IPS-NIHi11 (cell line): ENCODE data around the gene CSTPP1.
"Not testable (repeated sequence)": the region's sequence is repeated elsewhere in the genome, so short reads cannot be mapped to it uniquely, and the experiment has no call there.

Experiments
- DNase-seq: peaks from one replicate; pipeline ENCODE4 v3.0.0; 2012; ENCODE audit warnings: mixed read lengths, low spot score

The CSTPP1 gene

GRCh38 chr11:46953093-46953492 lies 16.5 kb downstream of the CSTPP1 start:
- no peak for DNase-seq

DNA sequence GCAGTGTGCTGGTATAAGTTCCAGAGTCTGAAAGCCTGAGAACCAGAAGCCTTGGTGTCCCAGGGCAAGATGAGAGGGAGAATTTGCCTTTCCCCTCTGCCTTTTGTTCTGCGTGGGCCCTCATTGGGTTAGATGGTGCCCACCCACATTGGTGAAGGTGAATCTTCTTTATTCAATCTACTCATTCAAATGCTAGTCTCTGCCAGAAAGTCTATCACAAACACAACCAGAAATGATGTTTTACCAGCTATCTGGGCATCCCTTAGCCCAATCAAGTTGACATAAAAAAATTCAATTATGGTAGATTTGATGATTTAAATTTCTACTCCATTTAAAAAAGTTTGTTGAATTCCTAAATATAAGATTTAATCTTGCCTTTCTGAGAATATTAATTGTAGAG lies 22.2 kb downstream of the CSTPP1 start:
- DNase-seq, result no peak

DNA sequence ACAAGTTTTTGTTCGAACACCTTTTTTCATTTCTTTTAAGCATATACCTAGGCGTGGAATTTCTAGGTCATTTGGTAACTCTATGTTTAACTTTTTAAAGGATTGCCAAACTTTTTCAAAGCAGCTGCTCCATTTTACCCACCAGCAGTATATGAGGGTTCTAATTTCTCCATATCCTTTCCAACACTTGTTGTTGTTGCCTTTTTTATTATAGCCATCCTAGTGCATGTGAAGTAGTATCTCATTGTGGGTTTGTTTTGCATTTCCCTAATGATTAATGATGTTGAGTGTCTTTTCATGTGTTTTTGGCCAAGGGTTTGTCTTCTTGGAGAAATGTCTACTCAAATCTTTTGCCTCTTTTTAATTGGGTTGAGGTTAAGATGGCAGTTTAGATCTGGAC lies 24.5 kb downstream of the CSTPP1 start:
- DNase-seq, result no peak

DNA sequence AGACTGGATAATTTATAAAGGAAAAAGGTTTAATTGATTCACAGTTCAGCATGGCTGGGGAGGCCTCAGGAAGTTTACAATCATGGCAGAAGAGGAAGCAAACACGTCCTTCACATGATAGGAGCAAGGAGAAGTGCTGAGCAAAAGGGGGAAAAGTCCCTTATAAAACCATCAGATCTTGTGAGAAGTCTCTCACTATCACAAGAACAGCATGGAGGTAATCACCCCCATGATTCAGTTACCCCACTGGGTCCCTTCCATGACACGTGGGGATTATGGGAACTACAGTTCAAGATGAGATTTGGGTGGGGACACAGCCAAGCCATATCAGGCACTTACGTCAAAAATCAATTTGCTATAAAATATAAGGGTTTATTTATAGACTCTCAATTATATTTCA lies 25.3 kb downstream of the CSTPP1 start:
- DNase-seq, result not testable (repeated sequence)

GRCh38 chr11:46963844-46964243 lies 27.3 kb downstream of the CSTPP1 start:
- no peak for DNase-seq

DNA sequence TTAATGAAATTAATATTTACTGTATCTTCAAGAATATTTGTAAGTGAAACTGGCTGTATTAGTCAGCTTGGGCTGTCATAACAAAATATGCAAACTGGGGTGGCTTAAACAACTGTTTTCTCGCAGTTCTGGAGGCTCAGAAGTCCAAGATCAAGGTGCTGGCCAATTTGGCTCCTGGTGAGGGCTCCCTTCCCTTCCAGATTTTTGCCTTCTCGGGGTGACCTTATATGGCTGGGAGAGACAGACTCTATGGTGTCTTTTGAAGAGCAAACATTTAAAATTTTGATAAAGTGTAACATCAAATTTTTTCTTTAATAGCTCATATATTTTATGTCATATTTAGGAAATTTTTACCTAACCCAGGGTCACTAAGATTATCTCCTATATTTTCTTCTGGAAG lies 30.2 kb downstream of the CSTPP1 start:
- no peak for DNase-seq

DNA sequence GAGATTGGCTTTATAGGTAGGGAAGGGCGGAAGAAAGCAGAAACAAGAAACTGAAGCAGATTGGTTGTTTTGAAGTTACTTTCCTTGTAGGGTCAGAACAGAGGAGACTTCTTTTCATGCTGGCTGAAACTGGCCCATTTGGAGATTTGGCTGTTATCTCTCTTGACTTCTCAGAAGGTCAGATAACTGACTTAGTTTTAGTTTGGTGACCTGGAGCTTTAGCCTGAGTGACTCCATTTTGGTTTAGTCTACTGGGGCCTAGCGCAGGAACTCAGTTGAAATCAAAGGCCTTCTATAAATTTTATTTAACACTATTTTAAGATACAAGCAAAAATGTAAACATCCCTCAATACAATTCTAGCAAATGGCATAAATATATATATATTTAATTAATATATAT lies 31.4 kb downstream of the CSTPP1 start:
- DNase-seq, result no peak

- no peak for DNase-seq
Observed at GRCh38 chr11:46969379-46969778, 32.8 kb downstream of the CSTPP1 start.

DNA sequence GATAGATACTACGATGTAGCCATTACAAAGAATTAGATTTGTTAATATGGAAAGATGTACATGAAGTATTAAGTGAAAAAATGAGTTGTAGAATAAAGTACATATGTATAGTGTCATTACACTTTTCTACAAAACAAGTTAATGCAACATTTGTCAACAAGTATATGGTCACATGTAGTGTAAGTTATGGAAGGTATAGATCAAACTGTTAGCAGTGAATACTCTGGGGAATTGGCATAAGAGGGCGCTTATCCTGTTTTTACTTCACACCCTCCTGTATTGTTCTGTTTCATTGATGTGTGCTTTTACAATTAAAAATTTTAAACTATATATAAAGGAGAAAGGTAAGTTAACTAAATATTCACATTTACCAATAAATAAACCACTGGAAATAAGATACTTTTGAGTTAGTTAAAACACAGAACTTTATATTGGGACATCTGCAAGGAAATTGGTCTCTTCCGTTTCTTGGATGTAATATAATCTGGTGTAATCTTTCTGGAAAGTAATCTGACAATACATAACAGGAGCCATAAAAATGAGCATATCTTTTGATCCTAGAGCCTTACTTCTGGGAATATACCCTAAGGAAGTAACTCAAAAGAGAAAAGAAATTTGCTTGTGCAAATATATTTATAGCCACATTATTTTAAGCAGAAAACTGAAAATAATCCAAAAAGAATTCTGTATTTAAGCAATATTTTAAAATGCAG lies 34.5 kb downstream of the CSTPP1 start:
- no peak for DNase-seq

GRCh38 chr11:46972343-46972742 lies 35.8 kb downstream of the CSTPP1 start:
- DNase-seq, result no peak

DNA sequence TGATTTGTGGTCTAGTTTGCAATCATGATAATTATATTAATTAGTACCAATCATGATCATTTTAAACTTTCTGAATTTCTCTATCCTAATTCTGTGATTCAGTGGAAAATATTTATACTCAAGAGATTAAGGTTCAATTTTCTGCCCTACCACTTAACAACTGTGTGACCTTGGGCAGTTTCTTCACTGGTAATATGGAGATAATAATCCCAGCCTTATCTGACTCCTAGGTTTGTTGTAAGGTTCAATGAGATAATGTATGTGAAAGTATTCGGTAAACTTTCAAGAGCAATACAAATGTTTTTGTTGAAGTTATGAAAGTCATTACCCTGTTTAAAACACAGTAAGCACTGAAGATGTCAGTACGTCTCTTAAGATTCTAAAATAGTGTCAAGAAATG lies 36.3 kb downstream of the CSTPP1 start:
- DNase-seq, result no peak

DNA sequence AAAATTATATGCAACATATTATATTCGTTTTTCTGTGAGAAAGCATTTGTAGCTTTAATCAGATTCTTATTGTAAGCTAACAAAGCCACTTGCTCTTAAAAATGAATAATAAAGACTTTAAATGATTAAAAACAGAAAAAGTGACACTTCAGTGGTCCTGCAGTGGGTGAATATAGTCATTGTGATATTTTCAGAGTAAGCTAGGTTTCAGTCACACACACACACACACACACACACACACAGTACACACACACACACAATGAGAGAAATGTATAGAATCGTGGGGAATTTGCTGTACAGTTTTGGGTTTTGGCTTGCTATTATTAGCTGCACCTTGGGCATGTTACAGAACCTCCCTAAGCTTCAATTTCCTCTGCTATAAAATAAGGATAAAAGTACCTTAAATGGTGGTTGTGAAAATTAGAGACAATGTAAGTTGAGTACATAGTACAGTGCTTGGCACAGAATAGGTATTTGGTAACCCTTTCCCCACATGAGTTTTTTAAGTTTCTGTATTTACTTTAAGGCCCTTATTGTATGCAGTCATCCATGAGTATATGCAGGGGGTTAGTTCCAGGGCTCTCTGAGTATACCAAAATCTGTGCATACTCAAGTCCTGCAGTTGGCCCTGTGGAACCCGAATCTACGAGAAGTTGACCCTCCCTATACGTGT lies 39.8 kb downstream of the CSTPP1 start:
- no peak for DNase-seq

DNA sequence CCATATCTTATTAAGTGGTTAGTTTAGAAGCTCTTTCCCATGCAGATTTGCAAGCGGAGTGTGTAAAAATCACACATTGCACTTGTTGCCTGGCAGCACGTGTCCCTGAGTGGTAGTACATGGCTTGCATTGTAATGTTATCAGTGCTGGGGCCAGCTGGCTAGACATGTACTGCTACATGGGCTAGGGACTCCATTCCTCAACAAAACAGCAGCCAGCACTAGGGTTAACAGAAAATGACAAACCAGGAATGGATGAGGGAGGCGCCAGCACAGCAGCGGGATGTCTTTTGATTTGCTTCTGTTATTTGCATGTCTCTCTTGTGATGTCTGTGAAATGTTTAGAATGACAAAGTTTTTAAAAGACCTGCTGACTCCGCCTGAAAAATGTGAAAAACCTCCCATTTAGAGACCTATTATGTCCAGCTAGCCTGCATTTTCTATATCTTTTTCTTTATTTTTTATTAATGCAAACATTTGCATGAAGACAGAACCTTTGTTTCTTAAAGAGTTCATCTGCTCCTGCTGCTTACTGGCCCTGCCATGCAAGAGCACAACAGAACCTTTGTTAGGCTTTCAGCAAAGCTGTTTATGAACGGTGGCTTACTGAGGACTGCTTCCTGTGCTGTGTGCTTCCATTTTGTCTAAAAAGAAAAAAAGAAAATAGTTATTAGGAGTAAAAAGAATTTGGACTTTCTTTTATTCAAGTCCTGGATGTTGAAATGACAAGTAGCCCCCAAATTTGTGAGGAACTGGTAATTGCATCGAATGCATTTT lies 40.7 kb downstream of the CSTPP1 start:
- peak; percentile 60 for DNase-seq

DNA sequence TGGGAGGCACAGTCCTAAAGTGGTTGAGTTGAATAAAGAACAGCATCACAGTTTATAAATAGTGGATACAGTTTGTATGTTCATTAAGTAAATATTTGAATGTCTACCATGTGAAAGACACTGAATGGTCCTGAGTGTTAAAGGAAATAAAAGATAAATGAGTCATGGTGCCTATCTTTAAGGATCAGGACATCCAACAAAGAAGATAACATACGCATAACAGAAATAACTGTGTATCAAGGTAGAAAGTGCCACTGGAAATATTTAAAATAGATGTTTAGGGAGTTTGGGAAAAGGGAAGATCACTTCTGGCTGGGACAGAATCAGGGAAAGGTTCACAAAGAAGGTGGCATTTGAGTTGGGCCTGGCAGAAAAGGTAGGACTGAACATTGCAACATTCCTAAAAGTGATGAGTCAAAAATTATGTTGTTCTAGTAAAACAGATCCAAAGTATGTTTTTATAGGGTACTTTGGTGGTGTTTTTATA lies 41.5 kb downstream of the CSTPP1 start:
- DNase-seq, result no peak

DNA sequence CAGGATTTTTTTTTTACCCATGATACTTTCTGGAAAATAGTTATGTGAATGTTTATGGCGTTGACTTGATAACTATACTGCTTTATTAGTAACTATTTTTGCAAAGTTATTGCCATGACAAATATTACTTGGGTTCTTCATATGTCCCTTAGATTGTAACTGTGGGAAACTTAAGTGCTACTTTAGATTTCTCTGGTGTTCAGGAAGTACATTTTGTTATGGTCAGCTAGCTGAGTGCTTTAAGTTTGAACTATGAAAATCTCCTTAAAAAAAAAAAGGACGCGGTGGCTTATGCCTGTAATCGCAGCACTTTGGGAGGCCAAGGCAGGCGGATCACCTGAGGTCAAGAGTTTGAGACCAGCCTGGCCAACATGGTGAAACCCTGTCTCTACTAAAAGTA lies 42.8 kb downstream of the CSTPP1 start:
- DNase-seq, result no peak

DNA sequence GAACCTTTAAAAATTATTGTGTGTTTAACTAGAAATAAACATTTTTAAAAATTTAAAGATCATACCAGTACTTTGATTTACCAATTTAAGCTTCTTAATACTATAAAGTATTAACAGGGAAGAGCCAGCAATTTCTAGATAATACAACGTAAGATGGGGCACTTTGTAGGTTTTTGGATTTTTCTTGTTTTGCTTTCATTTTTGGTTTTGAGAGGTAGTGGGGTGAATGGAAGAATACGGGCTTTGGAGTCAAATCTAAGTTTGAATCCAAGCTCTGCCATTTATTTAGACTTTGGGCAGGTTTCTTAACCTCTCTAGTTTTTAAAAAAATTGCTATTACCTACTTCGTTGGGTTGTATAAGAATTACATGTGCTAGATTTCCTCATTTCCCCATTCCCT lies 44.9 kb downstream of the CSTPP1 start:
- no peak for DNase-seq

DNA sequence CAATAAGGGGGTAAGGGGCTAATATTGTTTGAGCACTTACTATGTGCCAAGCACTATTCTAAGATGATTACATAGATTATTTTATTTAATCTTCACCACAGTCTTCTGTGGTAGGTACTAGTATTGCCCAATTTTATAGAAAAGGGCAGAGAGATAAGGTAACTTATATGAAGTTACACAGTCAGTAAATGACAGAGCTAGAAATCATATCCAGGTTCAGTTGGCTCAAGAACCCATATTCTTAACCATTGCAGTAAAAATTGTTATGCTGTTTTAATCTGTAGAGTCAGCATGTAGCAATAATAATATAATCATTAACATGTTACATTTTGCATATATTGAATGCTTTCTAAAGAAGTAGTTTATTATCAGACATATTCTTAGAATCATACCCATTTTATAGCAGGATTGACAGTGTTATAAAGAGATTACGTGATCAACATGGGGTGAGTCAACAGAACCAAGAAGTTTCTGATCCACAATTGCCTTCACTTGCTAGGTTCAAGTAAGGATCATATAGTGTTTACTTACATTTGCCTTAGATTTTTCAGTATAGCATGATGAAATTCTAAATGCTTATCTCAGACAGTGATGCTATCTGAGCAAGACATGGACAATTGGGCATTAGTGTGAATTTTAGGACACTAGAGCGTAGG lies 46.4 kb downstream of the CSTPP1 start:
- DNase-seq, result no peak

DNA sequence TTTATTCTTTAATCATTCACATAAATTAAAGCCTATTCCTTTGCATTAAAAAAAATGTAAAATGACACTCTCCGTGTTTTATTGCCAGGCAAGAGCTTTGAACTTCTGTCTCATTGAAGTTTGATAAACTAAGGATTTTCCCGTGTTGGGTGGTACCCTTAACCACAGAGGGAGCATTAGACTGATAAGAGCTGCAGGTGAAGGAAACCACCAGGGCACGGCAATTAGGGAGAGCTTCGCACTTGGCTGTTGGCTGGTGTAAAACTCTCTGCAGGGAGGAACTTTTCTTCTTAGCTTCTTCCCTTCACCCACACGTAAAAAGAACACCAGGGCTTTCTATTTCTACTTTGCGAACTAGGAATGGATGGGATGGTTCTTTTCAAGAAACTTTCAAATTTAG lies 47.0 kb downstream of the CSTPP1 start:
- no peak for DNase-seq

DNA sequence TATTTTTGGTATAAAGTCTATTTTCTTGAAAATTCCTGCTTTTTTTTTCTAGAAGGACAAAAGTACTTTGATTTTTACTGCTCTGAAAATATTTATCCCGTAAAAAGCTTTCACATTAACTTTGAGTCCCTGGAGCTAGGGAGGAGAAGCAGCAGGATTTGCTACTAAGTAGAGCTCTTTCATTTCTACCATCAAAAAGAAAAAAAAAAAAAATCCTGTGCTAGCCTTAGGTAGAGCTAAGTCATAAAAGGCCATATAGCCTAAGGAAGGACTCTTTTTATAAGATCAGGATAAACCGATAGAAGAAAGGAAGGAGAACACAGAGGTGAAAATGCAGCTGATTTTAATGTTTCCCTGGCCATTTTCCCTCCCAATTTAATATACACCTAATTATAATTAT lies 48.0 kb downstream of the CSTPP1 start:
- DNase-seq, result no peak

GRCh38 chr11:46984987-46985386 lies 48.4 kb downstream of the CSTPP1 start:
- DNase-seq, result no peak

- peak; percentile 10 for DNase-seq
Observed at GRCh38 chr11:46987183-46987582, 50.6 kb downstream of the CSTPP1 start.

- DNase-seq, result not testable (repeated sequence)
Observed at GRCh38 chr11:46989810-46990487, 53.4 kb downstream of the CSTPP1 start.
